ENCODE measurements around the gene ZNF341.
"Not testable (repeated sequence)": the region's sequence is repeated elsewhere in the genome, so short reads cannot be mapped to it uniquely, and the experiment has no call there.

Gene ZNF341

DNA sequence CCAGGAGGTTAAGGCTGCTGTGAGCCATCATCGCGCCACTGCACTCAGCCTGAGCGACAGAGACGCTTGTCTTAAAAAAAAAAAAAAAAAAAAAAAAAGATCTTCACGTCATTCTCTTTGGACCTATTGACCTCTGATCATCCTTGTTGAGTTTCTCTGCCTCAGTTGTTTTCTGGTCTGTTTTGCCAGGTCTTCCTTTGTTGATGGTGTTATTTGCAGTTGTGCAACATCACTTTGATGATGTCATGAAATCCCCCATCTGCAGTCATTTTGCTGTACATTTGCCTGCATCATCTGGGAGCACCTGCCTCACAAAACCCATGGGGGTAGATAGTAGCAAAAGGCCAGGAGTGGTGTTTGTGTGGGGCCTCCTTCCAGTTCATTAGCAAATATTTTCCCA, 40.1 kb downstream of the ZNF341 start:
- FAIRE-seq, result no peak

DNA sequence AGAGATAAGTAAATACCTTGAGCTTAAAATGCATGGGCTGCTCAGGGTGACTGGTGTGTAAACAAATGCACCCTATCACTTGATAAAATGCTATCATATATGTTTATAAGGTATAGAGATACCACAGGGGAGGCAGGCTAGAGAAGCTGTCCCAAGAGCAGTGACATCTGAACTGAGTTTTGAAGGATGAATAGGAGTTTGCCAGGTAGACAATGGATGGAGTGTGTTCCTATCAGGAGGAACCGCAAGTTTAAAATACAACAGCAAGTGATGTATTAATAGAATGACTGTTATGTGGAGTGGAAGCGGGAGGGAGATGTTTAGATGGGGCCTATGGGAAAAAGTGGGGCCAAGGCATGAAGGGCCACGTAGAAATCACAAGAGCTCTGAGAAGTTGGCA, 40.6 kb downstream of the ZNF341 start:
- FAIRE-seq, result no peak

DNA sequence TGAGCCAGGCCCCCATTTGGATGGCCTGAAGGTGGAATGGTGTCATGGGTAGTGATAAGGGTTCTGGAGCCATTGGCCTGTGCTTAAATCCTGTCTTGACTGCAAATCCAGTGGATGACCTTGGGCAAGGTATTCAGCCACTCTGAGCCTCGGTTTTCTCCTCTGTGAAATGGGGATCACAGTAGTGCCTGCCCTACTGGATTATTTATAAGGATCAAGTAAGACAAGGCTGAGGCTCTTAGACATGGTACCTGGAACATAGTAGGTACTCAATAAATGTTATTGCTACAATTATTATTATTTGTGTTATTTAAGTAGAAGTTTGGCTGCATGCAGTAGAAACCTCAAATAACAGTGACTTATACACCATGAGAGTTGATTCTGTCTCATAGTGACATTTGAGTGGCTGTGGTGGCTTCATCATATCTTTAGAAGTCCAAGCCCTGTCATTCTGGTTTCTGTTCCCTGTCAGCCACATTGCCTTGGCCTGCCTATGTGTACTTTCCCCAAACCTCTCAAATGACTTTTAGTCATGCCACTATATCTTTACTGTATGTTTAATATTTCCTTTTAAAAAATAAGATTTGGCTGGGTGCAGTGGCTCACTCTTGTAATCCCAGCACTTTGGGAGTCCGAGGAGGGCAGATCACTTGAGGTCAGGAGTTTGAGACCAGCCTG, 41.8 kb downstream of the ZNF341 start:
- FAIRE-seq, result no peak

DNA sequence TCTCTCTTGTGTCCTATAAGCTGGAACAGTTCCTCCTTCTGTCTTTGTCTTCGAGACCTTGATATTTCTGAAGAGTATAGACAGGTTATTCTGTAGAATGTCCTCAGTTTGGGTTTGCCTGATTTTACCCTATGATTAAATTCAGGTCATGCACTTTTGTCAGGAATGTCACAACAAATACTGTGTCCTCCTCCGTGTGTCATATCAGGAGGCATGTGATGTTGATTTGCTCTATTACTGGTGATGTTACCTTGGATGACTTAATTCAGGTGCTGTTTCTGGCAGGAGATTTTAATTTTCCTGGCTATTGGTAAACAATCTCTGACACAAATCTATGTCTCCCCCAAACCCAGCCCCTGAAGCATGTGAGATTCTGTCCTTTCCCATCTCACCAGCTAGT, 46.0 kb downstream of the ZNF341 start:
- FAIRE-seq, result no peak

- no peak for FAIRE-seq
Observed at GRCh38 chr20:33781133-33781532, 49.3 kb downstream of the ZNF341 start.

- FAIRE-seq, result no peak
Observed at GRCh38 chr20:33781945-33782344, 50.1 kb downstream of the ZNF341 start.

DNA sequence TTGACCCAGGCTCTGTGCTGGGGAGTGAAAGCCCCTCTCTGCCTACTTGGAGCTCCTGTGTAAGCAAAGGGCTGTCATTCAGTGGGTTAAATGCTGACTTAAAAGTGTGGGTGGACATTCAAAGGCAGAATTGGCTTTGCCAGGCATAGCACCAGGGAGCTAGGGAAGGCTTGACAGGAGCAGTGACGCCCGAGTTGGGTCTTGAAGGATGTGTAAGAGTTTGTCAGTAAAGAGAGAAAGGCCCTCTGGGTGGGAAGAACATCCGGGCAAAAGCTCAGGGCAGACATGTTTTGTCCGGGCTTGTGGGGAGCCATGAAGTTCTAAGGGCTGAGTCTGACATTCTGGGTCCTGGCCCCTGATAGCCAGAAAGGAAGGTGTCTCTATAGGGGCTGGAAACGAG, 51.5 kb downstream of the ZNF341 start:
- no peak for FAIRE-seq

- no peak for FAIRE-seq
Observed at GRCh38 chr20:33783818-33784217, 52.0 kb downstream of the ZNF341 start.

- no peak for FAIRE-seq
Observed at GRCh38 chr20:33784225-33784624, 52.4 kb downstream of the ZNF341 start.

DNA sequence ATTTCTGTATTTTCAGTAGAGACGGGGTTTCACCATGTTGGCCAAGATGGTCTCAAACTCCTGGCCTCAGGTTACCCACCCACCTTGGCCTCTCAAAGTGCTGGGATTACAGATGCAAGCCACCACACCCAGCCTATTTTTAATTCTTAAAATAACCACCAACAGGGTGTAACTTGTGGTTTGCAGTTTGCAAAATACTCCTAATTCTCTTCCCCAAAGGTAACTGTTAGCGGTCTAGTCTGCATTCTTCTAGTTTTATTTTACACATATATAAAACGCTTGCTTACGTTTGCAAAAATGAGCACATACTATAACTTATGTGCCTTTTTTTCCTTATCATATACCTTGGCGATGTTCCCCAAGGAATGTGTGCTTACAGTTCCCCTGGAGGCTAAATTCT, 53.7 kb downstream of the ZNF341 start:
- no peak for FAIRE-seq

DNA sequence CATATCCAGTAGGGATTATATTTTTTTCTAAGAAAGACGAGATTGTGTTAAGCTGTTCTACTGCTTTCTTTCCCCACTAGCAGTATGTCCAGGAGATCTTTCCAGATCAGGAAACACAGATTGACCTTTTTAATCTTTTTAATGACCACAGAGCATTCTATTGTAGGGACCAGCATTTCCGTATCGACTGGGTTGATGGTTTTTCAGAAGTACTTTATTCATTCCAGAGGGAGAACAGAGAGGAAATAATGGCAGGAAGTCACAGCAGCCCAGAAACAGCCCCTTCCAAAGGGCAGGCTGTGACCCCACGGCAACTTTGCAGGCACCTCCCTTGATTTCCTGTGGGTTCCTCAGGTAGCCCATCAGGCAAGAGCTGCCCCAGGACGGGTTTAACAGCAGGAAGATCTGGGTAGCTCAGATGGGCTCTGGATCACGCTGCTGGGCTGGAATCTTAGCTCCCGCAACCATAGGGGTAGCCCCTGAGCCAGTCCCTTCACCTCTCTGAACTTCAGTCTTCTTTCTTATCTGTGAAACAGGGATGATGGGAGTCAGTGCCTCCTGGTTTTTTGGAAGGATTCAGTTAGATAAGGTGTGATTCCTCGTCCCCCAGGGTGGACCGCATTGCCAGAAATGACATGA, 55.6 kb downstream of the ZNF341 start:
- no peak for FAIRE-seq

DNA sequence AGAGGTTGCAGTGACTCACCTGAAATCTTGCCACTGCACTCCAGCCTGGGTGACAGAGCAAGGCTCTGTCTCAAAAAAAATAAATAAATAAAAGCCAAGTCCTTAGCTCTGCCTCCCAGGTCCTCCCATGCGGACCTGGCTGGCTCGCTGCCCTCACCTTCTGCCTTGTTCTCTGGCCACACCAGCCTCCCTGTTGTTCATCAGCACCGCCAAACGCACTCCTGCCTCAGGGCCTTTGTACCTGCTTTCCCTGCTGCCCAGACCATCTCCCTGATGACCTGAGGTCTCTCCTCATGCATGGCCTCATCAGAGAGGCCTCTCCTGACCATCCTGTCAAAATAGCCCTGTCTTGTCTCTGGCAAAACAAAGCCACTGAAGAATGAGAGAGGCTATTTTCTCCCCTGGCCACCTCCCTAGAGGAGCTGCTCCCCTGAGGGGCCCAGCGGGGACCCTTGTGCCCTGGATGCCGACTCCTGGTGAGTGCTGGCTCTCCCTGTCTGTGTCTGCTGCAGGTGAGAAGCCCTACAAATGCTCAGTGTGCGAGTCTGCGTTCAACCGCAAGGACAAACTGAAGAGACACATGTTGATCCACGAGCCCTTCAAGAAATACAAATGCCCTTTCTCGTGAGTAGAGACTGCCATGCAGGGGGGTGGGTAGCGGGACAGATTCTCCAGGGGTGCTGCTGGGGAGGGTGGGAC, 56.7 kb downstream of the ZNF341 start:
- FAIRE-seq, result no peak

- FAIRE-seq, result no peak
Observed at GRCh38 chr20:33789109-33789857, 57.5 kb downstream of the ZNF341 start.

DNA sequence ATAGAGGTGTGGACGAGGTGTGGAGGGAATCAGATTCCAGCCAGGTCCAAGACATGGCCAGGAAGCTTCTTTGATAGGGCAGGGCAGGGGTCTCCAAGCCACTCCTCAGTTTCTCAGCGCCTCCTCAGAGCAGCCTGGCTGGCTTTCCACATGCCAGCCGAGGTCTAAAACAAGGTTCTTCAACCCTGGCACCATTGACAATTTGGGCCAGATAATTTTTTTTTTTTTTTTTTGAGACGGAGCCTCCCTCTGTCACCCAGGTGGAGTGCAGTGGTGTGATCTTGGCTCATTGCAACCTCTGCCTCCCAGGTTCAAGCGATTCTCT, 58.0 kb downstream of the ZNF341 start:
- FAIRE-seq, result no peak

- no peak for FAIRE-seq
Observed at GRCh38 chr20:33790566-33790965, 58.8 kb downstream of the ZNF341 start.

GRCh38 chr20:33791021-33791420, 59.2 kb downstream of the ZNF341 start:
- no peak for FAIRE-seq

- FAIRE-seq, result no peak
Observed at GRCh38 chr20:33791540-33791939, 59.7 kb downstream of the ZNF341 start.

DNA sequence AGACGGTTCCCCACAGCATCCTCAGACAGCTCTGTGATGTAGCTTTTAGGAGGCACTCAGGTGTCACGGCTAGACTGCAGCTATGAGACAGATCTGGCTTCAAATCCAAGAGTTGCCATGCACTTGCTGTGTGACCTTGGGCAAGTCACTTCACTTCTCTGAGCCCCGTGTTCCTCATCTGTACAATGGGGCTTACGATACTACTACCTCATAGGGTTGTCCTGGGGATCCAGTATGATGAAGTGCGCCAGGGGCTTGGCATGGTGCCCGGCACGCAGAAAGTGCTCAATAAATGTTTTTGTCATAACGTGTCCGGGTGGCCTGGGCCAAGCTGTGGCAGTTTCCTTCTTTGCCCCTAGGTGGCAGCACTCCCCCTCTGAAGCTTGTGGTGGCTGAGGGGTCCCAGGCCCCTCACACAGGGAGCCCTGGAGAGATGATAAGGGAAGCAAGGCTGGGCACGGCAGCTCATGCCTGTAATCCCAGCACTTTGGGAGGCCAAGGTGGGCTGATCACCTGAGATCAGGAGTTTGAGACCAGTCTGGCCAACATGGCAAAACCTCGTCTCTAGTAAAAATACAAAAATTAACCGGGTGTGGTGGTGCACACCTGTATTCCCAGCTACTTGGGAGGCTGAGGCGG, 60.3 kb downstream of the ZNF341 start:
- no peak for FAIRE-seq

DNA sequence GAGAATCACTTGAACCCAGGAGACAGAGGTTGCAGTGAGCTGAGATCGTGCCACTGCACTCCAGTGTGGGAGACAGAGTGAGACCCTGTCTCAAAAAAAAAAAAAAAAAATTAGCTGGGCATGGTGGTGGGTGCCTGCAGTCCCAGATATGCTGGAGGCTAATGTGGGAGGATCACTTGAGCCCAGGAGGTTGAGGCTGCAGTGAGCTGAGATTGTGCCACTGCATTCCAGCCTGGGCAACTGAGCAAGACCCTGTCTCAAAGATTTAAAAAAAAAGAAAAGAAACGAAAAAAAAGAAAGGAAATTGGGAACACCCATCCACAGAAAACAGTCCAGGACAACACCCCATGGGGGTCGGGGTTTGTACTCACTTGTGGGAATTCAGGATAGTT, 60.8 kb downstream of the ZNF341 start:
- FAIRE-seq, result not testable (repeated sequence)

- no peak for FAIRE-seq
Observed at GRCh38 chr20:33793011-33793931, 61.5 kb downstream of the ZNF341 start.

DNA sequence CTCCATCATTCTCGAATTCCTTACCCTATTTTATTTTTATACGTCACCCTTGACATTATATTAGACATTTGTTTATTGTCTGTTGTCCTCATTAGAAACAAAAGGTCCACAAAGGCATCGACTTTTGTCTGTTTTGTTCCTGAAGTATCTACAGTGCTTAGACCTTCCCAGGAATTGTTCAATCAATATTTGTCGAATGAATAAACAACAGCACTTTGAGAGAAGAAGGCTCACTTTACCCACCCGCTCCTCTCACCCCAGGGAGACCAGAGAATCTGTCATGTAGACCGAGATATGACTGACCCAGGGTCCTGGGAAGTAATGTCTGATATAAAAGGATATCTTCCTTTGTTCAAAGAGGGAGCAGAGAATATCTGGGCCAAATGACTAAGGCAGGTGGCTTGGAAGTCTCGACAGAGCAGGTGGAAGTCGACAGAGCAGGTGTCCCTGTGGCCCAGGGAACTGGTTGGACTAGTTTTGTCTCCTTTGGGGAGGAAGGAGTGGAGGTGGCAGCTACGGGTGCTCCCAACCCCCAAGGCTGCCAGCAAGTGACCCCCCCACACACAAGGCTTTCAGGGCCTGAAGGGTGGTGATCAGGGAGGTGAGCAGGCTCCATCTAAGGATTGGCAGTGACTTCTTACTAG, 64.6 kb downstream of the ZNF341 start:
- FAIRE-seq, result no peak
